GM21825 (cell line): Measurements from ENCODE around the gene GOLGA8S.
"Not testable (repeated sequence)": the region's sequence is repeated elsewhere in the genome, so short reads cannot be mapped to it uniquely, and the experiment has no call there.

Source experiments
- ATAC-seq: cut with Tn5 transposase; IDR thresholded peaks from one replicate; pipeline ENCODE4 v1.9.1; 2021; ENCODE audit warnings: mild to moderate bottlenecking, moderate library complexity; ENCODE audit not compliant: unreplicated experiment

GOLGA8S gene

GRCh38 chr15:23354448-23354847 lies at the start of gene GOLGA8S:
Gene GOLGA8S, plus strand, starts transcription at chr15:23354748. Its CDS starts 62 bp downstream, at chr15:23354810.
- ATAC-seq, result not testable (repeated sequence)

- ATAC-seq, result not testable (repeated sequence)
Observed at GRCh38 chr15:23304805-23305204, 49.7 kb upstream of the GOLGA8S start.

GRCh38 chr15:23305921-23306320 lies 48.6 kb upstream of the GOLGA8S start:
- not testable (repeated sequence) for ATAC-seq

GRCh38 chr15:23311233-23311632 lies 43.3 kb upstream of the GOLGA8S start:
- ATAC-seq, result not testable (repeated sequence)

- not testable (repeated sequence) for ATAC-seq
Observed at GRCh38 chr15:23334096-23334495, 20.5 kb upstream of the GOLGA8S start, which contains the start of gene GOLGA6L26. Gene GOLGA6L26, minus strand, starts transcription at chr15:23334196. Its CDS starts 61 bp downstream, at chr15:23334135.

- not testable (repeated sequence) for ATAC-seq
Observed at GRCh38 chr15:23362622-23363021, 8.1 kb downstream of the GOLGA8S start.

GRCh38 chr15:23364261-23364660 lies 9.7 kb downstream of the GOLGA8S start:
- not testable (repeated sequence) for ATAC-seq

- ATAC-seq, result no peak
Observed at GRCh38 chr15:23370578-23370977, 16.0 kb downstream of the GOLGA8S start.

GRCh38 chr15:23371134-23371533 lies 16.6 kb downstream of the GOLGA8S start:
- not testable (repeated sequence) for ATAC-seq

- not testable (repeated sequence) for ATAC-seq
Observed at GRCh38 chr15:23371868-23372267, 17.3 kb downstream of the GOLGA8S start.

- ATAC-seq, result no peak
Observed at GRCh38 chr15:23372284-23372683, 17.7 kb downstream of the GOLGA8S start.

- not testable (repeated sequence) for ATAC-seq
Observed at GRCh38 chr15:23372891-23373600, 18.5 kb downstream of the GOLGA8S start.

GRCh38 chr15:23374226-23374625 lies 19.7 kb downstream of the GOLGA8S start:
- ATAC-seq, result not testable (repeated sequence)

GRCh38 chr15:23378946-23379345 lies 24.4 kb downstream of the GOLGA8S start:
- ATAC-seq, result not testable (repeated sequence)

- ATAC-seq, result not testable (repeated sequence)
Observed at GRCh38 chr15:23380700-23381099, 26.2 kb downstream of the GOLGA8S start.

GRCh38 chr15:23381192-23381591 lies 26.6 kb downstream of the GOLGA8S start:
- not testable (repeated sequence) for ATAC-seq

- no peak for ATAC-seq
Observed at GRCh38 chr15:23384371-23384770, 29.8 kb downstream of the GOLGA8S start.

- no peak for ATAC-seq
Observed at GRCh38 chr15:23385886-23386430, 31.4 kb downstream of the GOLGA8S start.

GRCh38 chr15:23387621-23388190 lies 33.2 kb downstream of the GOLGA8S start:
- no peak for ATAC-seq

GRCh38 chr15:23395030-23395692 lies 40.6 kb downstream of the GOLGA8S start:
- ATAC-seq, result no peak

GRCh38 chr15:23395832-23396231 lies 41.3 kb downstream of the GOLGA8S start:
- ATAC-seq, result no peak
